Choroid plexus epithelial cell (primary cell): Measurements from ENCODE around the gene EFNB3.
A peak's percentile ranks its signal among the peaks of the same experiment; 100 is the strongest.

Source experiments
- DNase-seq: peaks from one replicate; pipeline ENCODE4 v3.0.0-alpha.2; 2010; ENCODE audit warnings: low read depth
- H3K4me3 ChIP-seq: 2 replicates; pipeline ENCODE4 v1.5.1; 2011; ENCODE audit warnings: low read depth, mild to moderate bottlenecking, control low read depth, low read length, moderate library complexity
- TF ChIP-seq, protein P1 (sequence below): conservative IDR thresholded peaks from 2 replicates; pipeline ENCODE4 v1.5.1; 2011; ENCODE audit warnings: low read depth, mild to moderate bottlenecking, control low read depth, inconsistent platforms, low read length, moderate library complexity

EFNB3 gene

DNA sequence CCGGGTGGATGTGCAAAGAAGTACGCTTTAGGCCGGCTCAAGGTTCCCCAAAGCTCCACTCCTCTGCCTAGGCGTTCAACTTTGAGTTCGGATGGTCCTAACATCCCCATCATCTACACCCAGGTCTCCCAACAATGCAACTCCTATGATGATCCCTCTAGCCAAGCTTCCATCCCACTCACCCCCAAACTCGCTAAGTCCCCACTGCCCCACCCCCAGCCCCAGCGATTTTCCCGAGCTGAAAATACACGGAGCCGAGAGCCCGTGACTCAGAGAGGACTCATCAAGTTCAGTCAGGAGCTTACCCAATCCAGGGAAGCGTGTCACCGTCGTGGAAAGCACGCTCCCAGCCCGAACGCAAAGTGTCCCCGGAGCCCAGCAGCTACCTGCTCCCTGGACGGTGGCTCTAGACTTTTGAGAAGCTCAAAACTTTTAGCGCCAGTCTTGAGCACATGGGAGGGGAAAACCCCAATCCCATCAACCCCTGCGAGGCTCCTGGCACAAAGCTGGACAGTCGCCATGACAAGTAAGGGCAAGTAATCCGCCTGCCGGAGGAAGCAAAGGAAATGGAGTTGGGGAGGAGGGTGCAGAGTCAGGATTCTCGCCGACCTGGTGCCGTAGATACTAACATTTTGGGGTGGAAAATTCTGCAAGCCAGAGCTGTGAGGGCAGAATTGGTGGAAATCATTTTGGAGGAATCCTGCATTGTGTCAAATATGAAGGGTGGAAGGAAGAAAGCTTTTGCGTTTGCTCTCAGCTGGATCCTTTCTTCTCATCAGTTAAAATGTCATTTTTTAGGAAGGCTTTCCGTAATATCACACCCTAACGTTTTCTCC, 17.7 kb upstream of the EFNB3 start, which contains the start of gene TP53:
Gene TP53 (minus strand): TSS at position 419 of the 836 bp plus-strand sequence. CDS start 10,896 bp downstream, outside the sequence.
- peak; percentile 95 for DNase-seq
- TF ChIP-seq, protein P1, sequence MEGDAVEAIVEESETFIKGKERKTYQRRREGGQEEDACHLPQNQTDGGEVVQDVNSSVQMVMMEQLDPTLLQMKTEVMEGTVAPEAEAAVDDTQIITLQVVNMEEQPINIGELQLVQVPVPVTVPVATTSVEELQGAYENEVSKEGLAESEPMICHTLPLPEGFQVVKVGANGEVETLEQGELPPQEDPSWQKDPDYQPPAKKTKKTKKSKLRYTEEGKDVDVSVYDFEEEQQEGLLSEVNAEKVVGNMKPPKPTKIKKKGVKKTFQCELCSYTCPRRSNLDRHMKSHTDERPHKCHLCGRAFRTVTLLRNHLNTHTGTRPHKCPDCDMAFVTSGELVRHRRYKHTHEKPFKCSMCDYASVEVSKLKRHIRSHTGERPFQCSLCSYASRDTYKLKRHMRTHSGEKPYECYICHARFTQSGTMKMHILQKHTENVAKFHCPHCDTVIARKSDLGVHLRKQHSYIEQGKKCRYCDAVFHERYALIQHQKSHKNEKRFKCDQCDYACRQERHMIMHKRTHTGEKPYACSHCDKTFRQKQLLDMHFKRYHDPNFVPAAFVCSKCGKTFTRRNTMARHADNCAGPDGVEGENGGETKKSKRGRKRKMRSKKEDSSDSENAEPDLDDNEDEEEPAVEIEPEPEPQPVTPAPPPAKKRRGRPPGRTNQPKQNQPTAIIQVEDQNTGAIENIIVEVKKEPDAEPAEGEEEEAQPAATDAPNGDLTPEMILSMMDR: peak; percentile 31
- H3K4me3 ChIP-seq: peak within 1 kb of the TSS; percentile 96

DNA sequence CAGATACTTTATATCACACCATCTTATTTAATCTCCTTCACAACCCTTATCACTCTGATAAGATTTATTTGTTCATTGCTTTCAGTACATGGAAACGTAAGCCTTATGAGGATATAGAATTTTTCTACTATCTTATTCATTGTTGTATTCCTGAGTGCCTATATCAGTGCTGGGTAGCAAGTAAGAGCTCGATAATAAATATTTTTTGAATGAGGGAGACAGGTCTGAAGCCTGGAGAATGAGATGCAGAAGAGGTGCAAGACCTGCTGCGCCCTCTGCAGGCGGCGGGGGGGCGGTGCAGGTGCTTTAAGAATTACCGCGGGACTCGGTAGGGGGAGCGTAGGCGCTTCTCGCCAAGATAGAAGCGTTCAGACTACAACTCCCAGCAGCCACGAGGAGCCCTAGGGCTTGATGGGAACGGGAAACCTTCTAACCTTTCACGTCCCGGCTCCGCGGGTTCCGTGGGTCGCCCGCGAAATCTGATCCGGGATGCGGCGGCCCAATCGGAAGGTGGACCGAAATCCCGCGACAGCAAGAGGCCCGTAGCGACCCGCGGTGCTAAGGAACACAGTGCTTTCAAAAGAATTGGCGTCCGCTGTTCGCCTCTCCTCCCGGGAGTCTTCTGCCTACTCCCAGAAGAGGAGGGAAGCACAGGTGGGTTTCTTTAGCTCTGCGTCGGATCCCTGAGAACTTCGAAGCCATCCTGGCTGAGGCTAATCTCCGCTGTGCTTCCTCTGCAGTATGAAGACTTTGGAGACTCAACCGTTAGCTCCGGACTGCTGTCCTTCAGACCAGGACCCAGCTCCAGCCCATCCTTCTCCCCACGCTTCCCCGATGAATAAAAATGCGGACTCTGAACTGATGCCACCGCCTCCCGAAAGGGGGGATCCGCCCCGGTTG, 16.8 kb upstream of the EFNB3 start, which contains the start of gene WRAP53:
Gene WRAP53 (plus strand): TSS at position 570 of the 900 bp plus-strand sequence. CDS start 172 bp downstream, at position 742.
- peak; percentile 100 for DNase-seq
- TF ChIP-seq, protein P1: peak; percentile 93

DNA sequence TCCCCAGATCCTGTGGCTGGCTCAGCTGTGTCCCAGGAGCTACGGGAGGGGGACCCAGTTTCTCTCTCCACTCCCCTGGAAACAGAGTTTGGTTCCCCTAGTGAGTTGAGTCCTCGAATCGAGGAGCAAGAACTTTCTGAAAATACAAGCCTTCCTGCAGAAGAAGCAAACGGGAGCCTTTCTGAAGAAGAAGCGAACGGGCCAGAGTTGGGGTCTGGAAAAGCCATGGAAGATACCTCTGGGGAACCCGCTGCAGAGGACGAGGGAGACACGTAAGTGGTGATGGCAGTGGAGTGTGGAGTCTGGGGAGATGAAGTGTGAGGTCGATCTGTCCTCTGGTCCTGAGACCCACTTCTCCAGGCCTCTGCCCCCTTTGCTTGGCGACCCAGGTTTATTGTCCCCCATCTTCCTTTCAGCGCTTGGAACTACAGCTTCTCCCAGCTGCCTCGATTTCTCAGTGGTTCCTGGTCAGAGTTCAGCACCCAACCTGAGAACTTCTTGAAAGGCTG, 16.1 kb upstream of the EFNB3 start:
- peak overlapping the region; percentile 82 for H3K4me3 ChIP-seq
- TF ChIP-seq, protein P1: no peak
- DNase-seq: no peak

More for the DNA sequence above, 16.8 kb upstream of the EFNB3 start, which contains the start of gene WRAP53:
- peak within 1 kb of the TSS; percentile 96 for H3K4me3 ChIP-seq

DNA sequence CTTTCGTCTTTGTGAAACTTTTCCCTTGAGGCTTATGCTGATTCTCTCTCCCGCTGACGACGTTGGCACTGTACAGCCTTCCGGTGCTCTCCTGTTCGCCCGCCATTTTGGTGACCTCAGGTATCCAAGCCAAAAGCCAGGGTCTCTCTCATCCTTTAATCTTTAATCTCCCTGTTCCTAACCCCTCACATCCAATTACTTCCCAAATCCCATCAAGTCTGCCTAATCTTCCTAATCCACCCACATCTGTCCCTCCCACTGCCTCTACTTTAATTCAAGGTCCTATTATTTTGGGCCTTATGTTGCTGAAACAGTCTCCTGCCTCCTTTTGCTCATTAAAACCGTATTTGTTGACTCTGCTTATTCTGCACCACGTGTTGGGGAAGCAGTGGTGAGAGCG, 9.4 kb upstream of the EFNB3 start:
- H3K4me3 ChIP-seq: no peak overlapping the region
- no peak for DNase-seq
- TF ChIP-seq, protein P1: no peak

DNA sequence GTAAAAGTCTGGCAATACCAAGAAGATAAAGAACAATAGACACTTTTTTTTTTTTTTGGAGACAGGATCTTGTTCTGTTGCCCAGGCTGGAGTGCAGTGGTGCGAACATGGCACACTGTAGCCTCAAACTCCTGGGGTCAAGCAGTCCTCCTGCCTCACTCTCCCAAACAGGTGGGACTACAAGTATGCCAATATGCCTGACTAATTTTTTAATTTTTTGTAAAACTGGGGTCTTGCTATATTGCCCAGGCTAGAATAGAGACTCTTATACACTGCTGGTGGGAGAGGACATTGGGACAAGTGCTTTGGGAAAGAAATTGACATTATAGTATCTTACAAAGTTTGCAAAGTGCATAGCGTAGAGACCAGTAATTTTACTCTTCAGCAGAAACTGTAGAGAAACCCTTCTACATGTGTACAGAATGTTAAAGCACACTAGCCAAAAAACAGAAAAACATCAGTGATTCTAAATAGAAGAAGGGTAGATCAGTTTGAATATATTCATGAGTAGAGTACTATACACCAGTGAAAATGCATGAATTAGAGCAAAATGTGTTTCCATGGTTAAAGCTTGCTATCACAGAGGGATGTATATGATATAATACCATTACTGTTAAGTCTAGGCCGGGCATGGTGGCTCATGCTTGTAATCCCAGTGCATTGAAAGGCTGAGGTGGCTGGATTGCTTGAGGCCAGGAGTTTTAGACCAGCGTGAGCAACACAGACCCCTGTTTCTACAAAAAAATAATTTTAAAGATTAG, 7.0 kb upstream of the EFNB3 start:
- H3K4me3 ChIP-seq: no peak overlapping the region
- TF ChIP-seq, protein P1: no peak
- DNase-seq: no peak

DNA sequence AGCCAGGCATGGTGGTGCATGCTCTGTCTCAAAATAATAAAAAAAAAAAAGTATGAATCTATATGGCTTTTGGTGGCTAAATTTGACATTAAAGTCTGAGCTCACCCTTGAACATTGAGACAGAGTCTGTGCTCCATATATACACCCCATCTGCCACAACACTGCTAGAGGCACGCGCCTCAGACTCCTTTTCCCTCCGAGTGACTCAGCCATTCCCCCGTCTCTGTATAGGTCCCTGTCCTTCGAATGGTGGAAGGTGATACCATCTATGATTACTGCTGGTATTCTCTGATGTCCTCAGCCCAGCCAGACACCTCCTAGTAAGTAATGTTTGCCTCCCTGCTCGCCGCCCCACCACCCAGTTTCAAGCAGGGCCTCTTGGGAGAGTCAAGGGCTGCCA, 4.5 kb upstream of the EFNB3 start:
- H3K4me3 ChIP-seq: no peak overlapping the region
- no peak for DNase-seq
- TF ChIP-seq, protein P1: no peak
